IMR-90 (cell line): Measurements from ENCODE around the gene TEX2. TPM values are rescaled to one million over a fixed set of nuclear protein-coding genes. Genes with fewer than 3 reads are reported as not detected.

Source experiments
- ATAC-seq: fragments of 200-7000 bp; cut with Tn5 transposase; 2 replicates; pipeline ENCODE4 v1.9.1; 2020; ENCODE audit warnings: low read depth, mild to moderate bottlenecking, moderate library complexity
- BruUV-seq: library from RNA; stranded (reverse); fragments of 400-500 nt; replicated peaks from 2 replicates; lab custom pipeline; 2021; lab: Mats Ljungman, UMichigan
- CTCF ChIA-PET: fragments of 300-600 bp; formaldehyde crosslinking; extraction: SDS; loops from one replicate; lab custom pipeline; 2021; ENCODE audit warnings: antibody characterized with exemption; lab: Yijun Ruan, JAX
- POLR2A ChIA-PET: fragments of 300-600 bp; sonication (Branson Sonifier 250); formaldehyde crosslinking; loops from one replicate; lab custom pipeline; 2022; ENCODE audit warnings: antibody characterized with exemption; ENCODE audit not compliant: unreplicated experiment; lab: Charles Lee
- DNase-seq: peaks from one replicate; pipeline ENCODE4 v3.0.0; 2013
- H2AFZ ChIP-seq: replicated peaks from 2 replicates; pipeline ENCODE3; 2013; ENCODE audit warnings: low read length, mild to moderate bottlenecking; ENCODE audit not compliant: poor library complexity
- H2AK5ac ChIP-seq: 2 replicates; pipeline ENCODE4 v1.6.1; 2013; ENCODE audit warnings: low read depth, low read length, inconsistent platforms
- H2AK9ac ChIP-seq: replicated peaks from 2 replicates; pipeline ENCODE3; 2013; ENCODE audit warnings: mild to moderate bottlenecking, low read depth, low read length, moderate library complexity; ENCODE audit not compliant: poor library complexity
- H2BK120ac ChIP-seq: 2 replicates; pipeline ENCODE4 v1.6.1; 2013; ENCODE audit warnings: low read depth, low read length, inconsistent platforms
- H2BK15ac ChIP-seq: 3 replicates; pipeline ENCODE4 v1.6.1; 2013; ENCODE audit warnings: low read depth, low read length, inconsistent platforms
- H2BK20ac ChIP-seq: 2 replicates; pipeline ENCODE4 v1.6.1; 2013; ENCODE audit warnings: low read depth, mild to moderate bottlenecking, inconsistent platforms, low read length, moderate library complexity
- H2BK5ac ChIP-seq: 2 replicates; pipeline ENCODE4 v1.6.1; 2013; ENCODE audit warnings: mild to moderate bottlenecking, low read depth, low read length, inconsistent platforms; ENCODE audit not compliant: poor library complexity, severe bottlenecking
- H3K14ac ChIP-seq: replicated peaks from 2 replicates; pipeline ENCODE4 v1.6.1; 2013; ENCODE audit warnings: low read depth, low read length, inconsistent platforms
- H3K18ac ChIP-seq: 2 replicates; pipeline ENCODE4 v1.6.1; 2013; ENCODE audit warnings: low read depth, low read length, control low read depth
- H3K23ac ChIP-seq: 2 replicates; pipeline ENCODE4 v1.6.1; 2013; ENCODE audit warnings: low read depth, low read length, inconsistent platforms
- H3K27ac ChIP-seq: 2 replicates; pipeline ENCODE4 v1.5.1; 2013; ENCODE audit warnings: mild to moderate bottlenecking, control low read depth, low read length; ENCODE audit not compliant: insufficient read depth
- H3K27me3 ChIP-seq: 2 replicates; pipeline ENCODE4 v1.6.1; 2013; ENCODE audit warnings: low read length; ENCODE audit not compliant: control insufficient read depth, insufficient read depth
- H3K36me3 ChIP-seq: 2 replicates; pipeline ENCODE4 v1.6.1; 2013; ENCODE audit warnings: low read length, mixed read lengths; ENCODE audit not compliant: control insufficient read depth, insufficient read depth
- H3K4ac ChIP-seq: 2 replicates; pipeline ENCODE4 v1.6.1; 2013; ENCODE audit warnings: low read depth, low read length, inconsistent platforms
- H3K4me1 ChIP-seq: 2 replicates; pipeline ENCODE4 v1.6.1; 2013; ENCODE audit warnings: low read length, mixed read lengths; ENCODE audit not compliant: control insufficient read depth, insufficient read depth
- H3K4me2 ChIP-seq: 2 replicates; pipeline ENCODE4 v1.6.1; 2013; ENCODE audit warnings: low read depth, mild to moderate bottlenecking, control low read depth, low read length, moderate library complexity
- H3K4me3 ChIP-seq: 2 replicates; pipeline ENCODE4 v1.5.1; 2013; ENCODE audit warnings: low read depth, mild to moderate bottlenecking, control low read depth, low read length, moderate library complexity; ENCODE audit not compliant: insufficient read depth
- H3K56ac ChIP-seq: 2 replicates; pipeline ENCODE4 v1.6.1; 2013; ENCODE audit warnings: low read length, inconsistent platforms; ENCODE audit not compliant: insufficient read depth; ENCODE audit errors: extremely low read depth
- H3K79me1 ChIP-seq, 2 experiments: 2 replicates each; pipeline ENCODE4 v1.6.1; 2013; ENCODE audit warnings: low read length in 2 of 2, inconsistent platforms in 1 of 2, low read depth in 1 of 2
- H3K9ac ChIP-seq: 2 replicates; pipeline ENCODE4 v1.6.1; 2013; ENCODE audit warnings: low read depth, low read length, control low read depth
- H3K9me1 ChIP-seq: 2 replicates; pipeline ENCODE4 v1.6.1; 2013; ENCODE audit warnings: low read length, inconsistent platforms; ENCODE audit not compliant: insufficient read depth
- H3K9me3 ChIP-seq: 2 replicates; pipeline ENCODE4 v1.6.1; 2013; ENCODE audit warnings: low read length; ENCODE audit not compliant: control insufficient read depth, insufficient read depth
- H4K20me1 ChIP-seq: 2 replicates; pipeline ENCODE4 v1.6.1; 2013; ENCODE audit warnings: low read length, inconsistent platforms; ENCODE audit not compliant: insufficient read depth
- H4K5ac ChIP-seq: 2 replicates; pipeline ENCODE4 v1.6.1; 2013; ENCODE audit warnings: mild to moderate bottlenecking, low read depth, low read length, control low read depth
- H4K8ac ChIP-seq, 2 experiments: 2 replicates each; pipeline ENCODE4 v1.6.1; 2013; ENCODE audit warnings: low read depth in 2 of 2, low read length in 2 of 2, control low read depth in 1 of 2, inconsistent platforms in 1 of 2
- H4K91ac ChIP-seq: 2 replicates; pipeline ENCODE4 v1.6.1; 2013; ENCODE audit warnings: low read depth, low read length, inconsistent platforms; ENCODE audit not compliant: insufficient read depth
- CHD1 ChIP-seq: IDR thresholded peaks from 2 replicates; pipeline ENCODE4 v1.6.1; 2012; ENCODE audit warnings: low read depth, low read length, improper control_type of control experiment
- MAFK ChIP-seq: IDR thresholded peaks from 2 replicates; pipeline ENCODE4 v1.6.1; 2012; ENCODE audit warnings: low read depth, low read length, improper control_type of control experiment
- MAZ ChIP-seq: IDR thresholded peaks from 2 replicates; pipeline ENCODE4 v1.6.1; 2012; ENCODE audit warnings: low read depth, mild to moderate bottlenecking, low read length, improper control_type of control experiment, moderate library complexity, borderline replicate concordance
- SMC3 ChIP-seq: fragments of 150-350 bp; IDR thresholded peaks from 2 replicates; pipeline ENCODE4 v1.6.1; 2016; ENCODE audit warnings: low read depth, mild to moderate bottlenecking, antibody characterized with exemption, low read length, moderate library complexity
- WGBS, 2 experiments: methylation state at CpG; one replicate each; pipeline versions ENCODE4 v1.1.5 to v1.1.7; 2013; ENCODE audit warnings: missing lambda C conversion rate in 2 of 2; ENCODE audit not compliant: insufficient read length in 1 of 2; ENCODE audit errors: extremely low coverage in 2 of 2; 5-methylcytosine and 5-hydroxymethylcytosine counted together
- dilution Hi-C: fragments of 300-500 bp; cut with HindIII; formaldehyde crosslinking; loops from one replicate; pipeline ENCODE4 v1.14.3; 2018; ENCODE audit warnings: low sequenced_read_pairs; ENCODE audit not compliant: unreplicated experiment
- in situ Hi-C: fragments of 300-500 bp; cut with MboI; formaldehyde crosslinking; loops from 3 replicates; pipeline ENCODE4 v1.14.3; 2019; ENCODE audit warnings: low sequenced_read_pairs, inconsistent platforms, mixed read lengths
- intact Hi-C: fragments of 100-400 bp; cut with micrococcal nuclease; formaldehyde crosslinking; loops from 2 replicates; pipeline ENCODE4 v1.10.0; 2022
- polyA plus RNA-seq, 3 experiments: library from polyadenylated mRNA; depleted of rRNA; stranded (reverse); fragments of >200 nt; gene quantifications; 2 replicates each; pipeline ENCODE4 v1.2.3, GENCODE V29; 2012; ENCODE audit warnings: low replicate concordance in 1 of 3
- total RNA-seq: library from RNA; depleted of rRNA; stranded (reverse); fragments of >200 nt; gene quantifications from 2 replicates; pipeline ENCODE4 v1.2.3, GENCODE V29; 2012

The TEX2 gene
- total and polyA plus RNA-seq, 2 of the 4 experiments (the other 2 are of a cell fraction): 18.2 to 21.9 TPM

- TF ChIP-seq SMC3: no peak
- TF ChIP-seq MAZ: no peak
Measured at GRCh38 chr17:64103391-64104364, 159.4 kb downstream of the TEX2 start (continued).

GRCh38 chr17:64102627-64103390 lies 160.3 kb downstream of the TEX2 start:
- peaks cover 19 to 38% of the 10 kb centered on the region in 2 experiments for H3K79me1 ChIP-seq
- no peak overlapping the region for H2AK9ac ChIP-seq
- DNase-seq: no peak
- no peak overlapping the region for H3K56ac ChIP-seq
- no peak overlapping the region for H3K23ac ChIP-seq
- H2BK120ac ChIP-seq: no peak overlapping the region
- no TSS peak for BruUV-seq
- H4K5ac ChIP-seq: no peak overlapping the region
- H4K91ac ChIP-seq: no peak overlapping the region
- intact Hi-C loops (no loop called here), dilution Hi-C loops (no loop called here), in situ Hi-C loops (no loop called here)
- H3K9ac ChIP-seq: no peak overlapping the region
- no peak overlapping the region for H3K4me3 ChIP-seq
- no peak overlapping the region for H3K14ac ChIP-seq
- no peak overlapping the region for H3K18ac ChIP-seq
- H3K9me3 ChIP-seq: no peaks in the 10 kb centered on the region
- no peak for TF ChIP-seq CHD1
- peak; percentile 32; the same call in 1 of the 2 replicates for TF ChIP-seq MAFK
- ChIA-PET POLR2A (no interaction called here), CTCF (no interaction called here)
- 0 out of 2 replicates have a peak, but pooled peaks cover 2% of the 10 kb centered on the region for H4K20me1 ChIP-seq
- H3K4me1 ChIP-seq: peaks cover 2% of the 10 kb centered on the region; the same call in 1 of the 2 replicates
- no peaks in the 10 kb centered on the region for H3K27me3 ChIP-seq
- H2BK5ac ChIP-seq: no peak overlapping the region
- no peak overlapping the region for H2AFZ ChIP-seq
- H3K4ac ChIP-seq: no peak overlapping the region
- ATAC-seq: no peak
- H2BK15ac ChIP-seq: no peak overlapping the region
- no peak overlapping the region for H4K8ac ChIP-seq
- H3K4me2 ChIP-seq: no peak overlapping the region
- peaks cover 1% of the 10 kb centered on the region for H3K36me3 ChIP-seq
- no CpG with 5 or more reads among the region's 7 CpGs for WGBS, 2 experiments
- H3K9me1 ChIP-seq: peaks cover 4% of the 10 kb centered on the region
- no peak overlapping the region for H2AK5ac ChIP-seq
- H3K27ac ChIP-seq: no peak overlapping the region
- no peak overlapping the region for H2BK20ac ChIP-seq
